OCI-LY3 (cell line): Measurements from ENCODE around the gene CCR7.

Experiments
- EZH2phosphoT487 ChIP-seq: fragments of 200-600 bp; shearing (Covaris generic); IDR thresholded peaks from 2 replicates; pipeline ENCODE4 v1.6.1; 2018; ENCODE audit warnings: antibody characterized with exemption, mixed run types, low read depth
- TF ChIP-seq, protein P1 (sequence below): fragments of 200-600, 300-600 bp; sonication (generic); IDR thresholded peaks from 2 replicates; pipeline ENCODE4 v1.5.1; 2014; ENCODE audit warnings: antibody characterized with exemption, low read length, low read depth

DNA sequence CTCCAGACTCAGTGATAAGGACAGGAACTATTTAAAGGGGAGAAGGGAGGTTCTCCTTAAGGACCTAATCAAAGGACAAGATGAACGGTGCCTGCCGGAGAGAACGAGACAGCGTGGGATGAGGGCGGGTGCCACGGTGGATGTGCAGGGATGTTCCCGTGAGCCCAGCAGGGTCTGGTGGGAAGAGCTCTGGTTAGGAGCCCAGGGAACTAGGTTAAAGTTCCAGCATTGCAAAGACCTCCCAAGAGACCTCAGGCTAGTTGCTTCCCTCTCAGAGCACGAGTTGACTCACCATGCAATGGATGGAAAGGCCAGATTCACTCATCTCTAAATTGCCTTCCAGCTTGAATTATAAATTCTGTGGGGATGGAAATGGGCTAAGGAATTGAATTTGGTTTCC is 14.7 kb downstream of the CCR7 start:
- no peak for TF ChIP-seq EZH2phosphoT487
- TF ChIP-seq, protein P1, sequence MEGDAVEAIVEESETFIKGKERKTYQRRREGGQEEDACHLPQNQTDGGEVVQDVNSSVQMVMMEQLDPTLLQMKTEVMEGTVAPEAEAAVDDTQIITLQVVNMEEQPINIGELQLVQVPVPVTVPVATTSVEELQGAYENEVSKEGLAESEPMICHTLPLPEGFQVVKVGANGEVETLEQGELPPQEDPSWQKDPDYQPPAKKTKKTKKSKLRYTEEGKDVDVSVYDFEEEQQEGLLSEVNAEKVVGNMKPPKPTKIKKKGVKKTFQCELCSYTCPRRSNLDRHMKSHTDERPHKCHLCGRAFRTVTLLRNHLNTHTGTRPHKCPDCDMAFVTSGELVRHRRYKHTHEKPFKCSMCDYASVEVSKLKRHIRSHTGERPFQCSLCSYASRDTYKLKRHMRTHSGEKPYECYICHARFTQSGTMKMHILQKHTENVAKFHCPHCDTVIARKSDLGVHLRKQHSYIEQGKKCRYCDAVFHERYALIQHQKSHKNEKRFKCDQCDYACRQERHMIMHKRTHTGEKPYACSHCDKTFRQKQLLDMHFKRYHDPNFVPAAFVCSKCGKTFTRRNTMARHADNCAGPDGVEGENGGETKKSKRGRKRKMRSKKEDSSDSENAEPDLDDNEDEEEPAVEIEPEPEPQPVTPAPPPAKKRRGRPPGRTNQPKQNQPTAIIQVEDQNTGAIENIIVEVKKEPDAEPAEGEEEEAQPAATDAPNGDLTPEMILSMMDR, result no peak
